GM12801 (cell line): Measurements from ENCODE around the gene PHF1.

Source experiments
- TF ChIP-seq, protein P1 (sequence below): IDR thresholded peaks from one replicate; pipeline ENCODE4 v1.5.1; 2011; ENCODE audit warnings: control low read depth; ENCODE audit not compliant: insufficient read length; ENCODE audit errors: extremely low read depth

PHF1 gene

DNA sequence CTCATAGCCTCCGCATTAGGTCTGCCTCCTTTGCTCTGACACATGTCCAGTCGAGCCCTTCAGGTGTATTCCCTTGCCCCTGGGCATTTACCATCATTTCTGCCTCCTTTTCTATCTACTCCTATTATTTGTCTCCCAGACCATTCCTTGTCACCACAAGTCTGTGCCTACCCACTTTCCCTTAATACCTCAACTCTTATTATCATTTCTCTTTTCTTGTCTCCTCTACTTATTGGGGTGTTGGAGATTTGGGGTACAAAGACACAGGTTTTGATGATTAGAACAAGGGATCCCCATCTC is 10.5 kb downstream of the PHF1 start:
- TF ChIP-seq, protein P1, sequence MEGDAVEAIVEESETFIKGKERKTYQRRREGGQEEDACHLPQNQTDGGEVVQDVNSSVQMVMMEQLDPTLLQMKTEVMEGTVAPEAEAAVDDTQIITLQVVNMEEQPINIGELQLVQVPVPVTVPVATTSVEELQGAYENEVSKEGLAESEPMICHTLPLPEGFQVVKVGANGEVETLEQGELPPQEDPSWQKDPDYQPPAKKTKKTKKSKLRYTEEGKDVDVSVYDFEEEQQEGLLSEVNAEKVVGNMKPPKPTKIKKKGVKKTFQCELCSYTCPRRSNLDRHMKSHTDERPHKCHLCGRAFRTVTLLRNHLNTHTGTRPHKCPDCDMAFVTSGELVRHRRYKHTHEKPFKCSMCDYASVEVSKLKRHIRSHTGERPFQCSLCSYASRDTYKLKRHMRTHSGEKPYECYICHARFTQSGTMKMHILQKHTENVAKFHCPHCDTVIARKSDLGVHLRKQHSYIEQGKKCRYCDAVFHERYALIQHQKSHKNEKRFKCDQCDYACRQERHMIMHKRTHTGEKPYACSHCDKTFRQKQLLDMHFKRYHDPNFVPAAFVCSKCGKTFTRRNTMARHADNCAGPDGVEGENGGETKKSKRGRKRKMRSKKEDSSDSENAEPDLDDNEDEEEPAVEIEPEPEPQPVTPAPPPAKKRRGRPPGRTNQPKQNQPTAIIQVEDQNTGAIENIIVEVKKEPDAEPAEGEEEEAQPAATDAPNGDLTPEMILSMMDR: no peak

DNA sequence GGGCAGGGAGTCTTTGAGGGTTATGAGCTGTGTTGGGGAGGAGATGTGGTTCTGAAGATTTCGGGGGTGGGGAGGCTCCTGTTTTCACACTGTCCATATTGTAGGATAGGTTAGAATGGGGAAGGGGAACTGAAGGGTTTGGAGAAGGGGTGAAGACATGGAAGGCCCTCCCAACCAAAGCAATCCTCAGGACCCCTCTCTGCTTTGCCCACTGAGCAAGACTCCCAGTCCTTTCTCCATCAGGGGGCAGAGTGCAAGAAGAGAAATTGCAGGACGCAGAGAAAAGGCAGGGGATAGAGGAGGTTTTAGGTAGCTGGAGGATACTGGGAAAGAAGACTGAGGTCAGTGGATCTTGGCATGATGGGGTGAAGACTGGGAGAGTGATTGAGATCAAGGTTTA is 13.0 kb downstream of the PHF1 start:
- TF ChIP-seq, protein P1: no peak

DNA sequence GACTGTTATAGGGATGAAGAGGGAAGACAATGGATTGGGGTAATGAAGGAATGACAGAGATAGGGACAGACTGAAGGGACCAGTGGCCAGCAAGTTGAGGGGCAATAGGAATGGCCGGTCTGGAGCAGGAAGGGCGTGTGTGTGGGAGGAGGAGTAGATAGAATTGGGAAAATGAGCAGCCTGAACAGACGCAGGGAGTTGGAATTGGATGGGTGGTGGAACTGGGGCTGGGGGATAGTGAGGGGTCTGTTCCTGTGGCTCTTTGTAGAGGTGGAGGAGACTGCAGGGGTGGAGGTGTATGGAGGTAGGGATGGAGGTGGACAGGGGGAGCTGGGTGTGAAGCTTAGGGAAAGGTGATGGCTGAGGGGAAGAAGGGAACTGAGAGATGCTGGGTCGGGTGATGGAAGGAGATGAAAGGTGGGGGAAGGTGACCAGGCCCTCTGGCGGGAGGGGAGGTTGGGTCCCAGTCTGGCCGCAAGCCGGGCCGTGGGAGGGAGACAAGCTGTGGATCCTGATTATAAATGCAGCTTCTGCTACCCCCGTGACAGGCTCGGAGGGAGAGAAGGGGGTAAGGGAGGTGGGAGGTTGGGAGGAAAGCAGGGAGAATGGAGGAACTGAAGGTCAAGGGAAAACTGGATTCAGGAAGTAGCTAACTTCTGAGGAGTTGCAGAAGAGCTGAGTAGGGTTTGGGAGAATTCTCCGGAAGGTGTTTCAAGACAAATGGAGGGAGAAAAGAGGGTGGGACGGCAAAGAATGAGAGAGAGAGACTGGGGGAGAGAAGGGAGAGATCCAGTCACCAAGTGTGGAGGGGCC is 14.2 kb downstream of the PHF1 start:
- TF ChIP-seq, protein P1: no peak

DNA sequence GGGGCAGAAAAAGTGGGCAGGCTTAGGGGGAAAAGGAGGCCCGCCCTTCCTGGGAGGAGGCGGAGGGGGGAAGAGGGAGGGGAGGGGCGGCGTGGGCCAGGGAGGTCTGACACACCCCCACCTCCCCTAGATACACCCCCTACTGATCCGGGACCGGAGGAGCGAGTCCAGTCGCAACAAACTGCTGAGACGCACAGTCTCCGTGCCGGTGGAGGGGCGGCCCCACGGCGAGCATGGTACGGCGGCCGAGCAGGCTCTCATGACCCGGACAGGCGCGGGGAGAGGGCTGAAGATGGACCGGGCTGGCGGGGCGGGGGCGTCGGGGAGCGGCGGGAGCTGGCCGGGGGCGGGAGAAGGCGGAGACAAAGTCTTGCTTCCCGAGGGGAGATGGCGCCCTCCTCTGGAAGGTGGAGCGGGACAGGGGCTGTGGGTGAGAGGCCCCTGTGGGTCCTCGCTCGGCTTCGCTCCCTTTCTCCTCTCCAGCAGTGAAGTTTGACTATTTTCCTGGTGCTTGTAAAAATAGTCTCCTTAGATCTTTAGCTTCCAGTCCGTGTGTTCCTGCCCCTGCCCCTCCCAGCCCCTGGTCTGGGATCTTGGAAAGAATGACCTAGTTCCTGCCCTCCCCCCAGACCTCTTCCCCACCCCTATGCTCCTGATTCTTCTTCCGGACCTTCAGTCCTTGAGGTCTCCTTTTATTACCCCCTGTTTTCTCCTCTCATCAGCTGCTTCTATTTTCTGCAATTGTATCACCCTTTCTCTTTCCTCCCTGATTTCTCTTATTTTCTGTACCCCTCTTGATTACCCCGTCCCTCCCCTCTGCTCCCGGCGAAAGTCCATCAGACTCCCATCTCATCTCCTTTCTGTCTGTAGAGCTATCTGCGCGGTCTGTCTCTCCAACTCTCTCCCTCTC is 15.1 kb downstream of the PHF1 start:
- TF ChIP-seq, protein P1: no peak

DNA sequence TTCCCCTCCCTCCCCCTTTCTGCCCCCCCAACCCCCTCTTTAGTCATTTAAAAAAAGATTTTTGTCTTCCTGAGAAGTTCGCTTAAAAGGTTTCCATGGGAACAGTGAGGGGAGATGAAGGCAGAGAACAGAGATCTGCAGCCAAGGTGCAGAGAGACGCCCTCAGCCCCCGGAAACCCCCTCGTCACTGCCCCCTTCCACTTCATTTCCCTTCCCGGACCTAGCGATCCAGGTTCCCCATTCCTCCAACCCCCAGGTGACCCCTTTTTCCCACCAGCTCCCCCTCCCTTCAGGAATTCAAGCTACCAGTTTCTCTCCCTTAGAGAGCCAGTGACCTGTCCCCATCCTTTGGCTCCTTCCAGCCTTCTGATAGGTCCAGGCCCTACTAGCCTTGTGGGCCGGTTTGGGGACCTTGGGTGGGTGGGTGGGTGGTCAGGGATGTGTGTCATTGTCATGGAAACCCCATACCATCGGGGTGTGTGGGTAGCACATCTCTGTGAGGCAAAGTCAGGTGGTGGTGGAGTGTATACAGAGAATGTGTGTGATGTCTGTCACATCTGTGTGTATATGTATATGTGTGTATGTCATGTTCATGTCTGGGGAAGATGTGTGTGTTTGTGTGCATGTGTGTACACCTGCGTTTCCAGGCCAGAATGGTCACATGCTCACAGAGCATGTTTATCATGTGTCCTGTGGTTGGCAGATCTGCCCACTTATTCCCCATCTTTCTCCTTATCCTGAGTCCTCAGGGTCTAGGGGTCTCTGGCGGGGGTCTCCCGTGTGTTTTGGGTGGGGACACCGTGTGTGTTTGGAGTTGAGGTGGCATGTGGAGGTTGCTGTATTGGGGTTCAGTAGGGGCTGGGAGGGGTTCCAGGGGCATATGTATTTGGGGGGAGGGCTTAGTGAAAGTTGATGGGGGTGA is 16.0 kb downstream of the PHF1 start:
- TF ChIP-seq, protein P1: no peak

DNA sequence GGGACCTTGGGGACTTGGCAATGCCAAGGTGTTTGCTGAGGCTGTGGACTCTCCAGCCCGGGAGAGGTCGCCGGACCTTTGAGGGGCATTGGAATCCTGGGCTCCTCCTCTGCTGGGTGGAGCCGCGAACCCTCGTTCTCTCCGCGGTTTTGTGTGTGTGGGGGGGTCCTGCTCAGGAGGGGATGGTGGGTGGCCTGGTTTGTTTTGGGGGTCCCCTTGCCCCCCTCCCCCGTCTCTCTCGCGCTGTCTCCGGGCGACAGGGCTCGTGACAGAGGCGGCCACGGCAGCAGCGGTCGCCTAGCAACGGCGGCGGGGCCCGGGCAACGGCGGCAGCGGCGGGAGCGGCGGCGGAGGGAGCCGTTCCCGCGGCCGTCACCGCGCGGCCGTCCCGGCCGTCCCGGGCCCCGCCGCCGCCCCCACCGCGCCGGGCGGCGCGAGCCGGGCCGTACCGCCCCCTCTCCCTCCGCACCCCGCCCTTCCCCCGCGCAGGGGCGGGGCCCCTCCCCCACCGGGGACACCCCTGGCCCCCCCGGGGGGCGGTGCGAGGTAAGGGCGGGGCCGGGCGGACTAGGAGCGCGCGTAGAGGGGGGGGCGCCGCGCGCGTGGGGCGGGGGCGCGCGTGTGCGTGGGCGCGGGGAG is 16.9 kb downstream of the PHF1 start:
- TF ChIP-seq, protein P1: no peak
